ENCODE measurements around the gene CFAP299.

- no peak for TF ChIP-seq CTCF (IDR thresholded peaks at IDR 0.05)
- no peak for TF ChIP-seq POLR2AphosphoS5 (IDR thresholded peaks at IDR 0.05)
- TF ChIP-seq POLR2A (IDR thresholded peaks at IDR 0.05) = no peak
Measured at GRCh38 chr4:80740375-80740774, 404.8 kb downstream of the CFAP299 start.
